HepG2 (cell line): ENCODE measurements around the gene TEKT1. TPM values are rescaled to one million over a fixed set of nuclear protein-coding genes. Genes with fewer than 3 reads are reported as not detected.

Experiments
- AGO1 ChIP-seq: fragments of 200-400 bp; formaldehyde crosslinking; IDR thresholded peaks from 2 replicates; pipeline ENCODE4 v1.6.1; 2017; ENCODE audit warnings: mild to moderate bottlenecking, low read depth, low read length, moderate library complexity; ENCODE audit not compliant: poor library complexity, severe bottlenecking
- ELF4 ChIP-seq: sonication (generic); formaldehyde crosslinking; IDR thresholded peaks from 2 replicates; pipeline ENCODE4 v1.5.0; 2020; ENCODE audit warnings: missing genetic modification reagents, mild to moderate bottlenecking, moderate library complexity, borderline replicate concordance
- ESRRA ChIP-seq: sonication (generic); formaldehyde crosslinking; IDR thresholded peaks from 2 replicates; pipeline ENCODE4 v1.5.1; 2020; ENCODE audit warnings: mild to moderate bottlenecking, low read depth, missing genetic modification reagents
- ETV5 ChIP-seq: IDR thresholded peaks from 2 replicates; pipeline ENCODE4 v1.6.1; 2018; ENCODE audit warnings: missing biosample characterization, missing genetic modification reagents, inconsistent platforms, borderline replicate concordance
- FOXO4 ChIP-seq: sonication (generic); formaldehyde crosslinking; conservative IDR thresholded peaks from 2 replicates; pipeline ENCODE4 v1.8.1; 2023; ENCODE audit warnings: missing genetic modification reagents
- HDAC1 ChIP-seq: sonication (generic); formaldehyde crosslinking; IDR thresholded peaks from 2 replicates; pipeline ENCODE4 v1.5.1; 2020; ENCODE audit warnings: mild to moderate bottlenecking, missing genetic modification reagents
- HIVEP1 ChIP-seq: sonication (generic); formaldehyde crosslinking; IDR thresholded peaks from 2 replicates; pipeline ENCODE4 v1.4.0; 2020; ENCODE audit warnings: mild to moderate bottlenecking, missing genetic modification reagents
- HMG20B ChIP-seq: conservative IDR thresholded peaks from 2 replicates; pipeline ENCODE4 v1.6.1; 2016; ENCODE audit warnings: missing genetic modification reagents, missing compliant biosample characterization
- HNF4G ChIP-seq, 2 experiments: sonication (generic) in 1 of 2; formaldehyde crosslinking in 1 of 2; IDR thresholded peaks; 2 replicates each; pipeline versions ENCODE4 v1.4.0 to v1.6.1; 2011 to 2020; ENCODE audit warnings: borderline replicate concordance in 2 of 2, low read depth in 2 of 2, mild to moderate bottlenecking in 2 of 2, low read length in 1 of 2, missing genetic modification reagents in 1 of 2, moderate library complexity in 1 of 2
- PHF20 ChIP-seq: sonication (generic); formaldehyde crosslinking; IDR thresholded peaks from 2 replicates; pipeline ENCODE4 v1.5.0; 2020; ENCODE audit warnings: mild to moderate bottlenecking, missing genetic modification reagents
- RAD21 ChIP-seq: fragments of 450-650 bp; formaldehyde crosslinking; IDR thresholded peaks from 2 replicates; pipeline ENCODE4 v1.5.0; 2020; ENCODE audit warnings: mild to moderate bottlenecking
- SP5 ChIP-seq: IDR thresholded peaks from 2 replicates; pipeline ENCODE4 v1.6.1; 2016; ENCODE audit warnings: low read depth, borderline replicate concordance
- ZNF276 ChIP-seq: sonication (generic); formaldehyde crosslinking; IDR thresholded peaks from 2 replicates; pipeline ENCODE4 v1.4.0; 2020; ENCODE audit warnings: mild to moderate bottlenecking, low read depth, missing genetic modification reagents
- ZNF574 ChIP-seq: sonication (generic); formaldehyde crosslinking; IDR thresholded peaks from 2 replicates; pipeline ENCODE4 v1.4.0; 2020; ENCODE audit warnings: missing genetic modification reagents
- ZNF746 ChIP-seq: sonication (generic); formaldehyde crosslinking; IDR thresholded peaks from 2 replicates; pipeline ENCODE4 v1.8.0; 2022; ENCODE audit warnings: mild to moderate bottlenecking, missing genetic modification reagents
- ZSCAN21 ChIP-seq: sonication (generic); formaldehyde crosslinking; IDR thresholded peaks from 2 replicates; pipeline ENCODE4 v1.8.0; 2022; ENCODE audit warnings: mild to moderate bottlenecking, missing genetic modification reagents, moderate library complexity, borderline replicate concordance
- polyA plus RNA-seq, 8 experiments: library from polyadenylated mRNA; depleted of rRNA in 3 of 8; stranded (reverse) in 7 of 8; unstranded in 1 of 8; fragments of >200 nt; fragmentation: Illumina TruSeq in 4 of 8; extraction: Trizol in 4 of 8; gene quantifications; 2 replicates each; pipeline versions ENCODE4 v1.2.1 to v1.2.3, GENCODE V29; 2011 to 2016; ENCODE audit warnings: low read depth in 4 of 8, missing spikeins in 1 of 8, mixed read lengths in 1 of 8; ENCODE audit not compliant: insufficient read depth in 1 of 8
- total RNA-seq, 5 experiments: library from RNA; depleted of rRNA; stranded (reverse); fragments of >200 nt; fragmentation: Illumina TruSeq; extraction: Trizol; gene quantifications; 2 replicates each; pipeline ENCODE4 v1.2.3, GENCODE V29; 2016; ENCODE audit warnings: low read depth in 1 of 5
- TF ChIP-seq, protein P1 (sequence below): sonication (generic); formaldehyde crosslinking; IDR thresholded peaks from 2 replicates; pipeline ENCODE4 v1.5.0; 2020; ENCODE audit warnings: mild to moderate bottlenecking, missing genetic modification reagents, borderline replicate concordance
- TF ChIP-seq, protein P2 (sequence below): sonication (generic); formaldehyde crosslinking; IDR thresholded peaks from 2 replicates; pipeline ENCODE4 v1.5.0; 2020; ENCODE audit warnings: missing genetic modification reagents

TEKT1 gene
- total and polyA plus RNA-seq, 2 of the 13 experiments (the other 11 are each of a cell fraction or from before 2014, with no cell fraction given) = not detected

DNA sequence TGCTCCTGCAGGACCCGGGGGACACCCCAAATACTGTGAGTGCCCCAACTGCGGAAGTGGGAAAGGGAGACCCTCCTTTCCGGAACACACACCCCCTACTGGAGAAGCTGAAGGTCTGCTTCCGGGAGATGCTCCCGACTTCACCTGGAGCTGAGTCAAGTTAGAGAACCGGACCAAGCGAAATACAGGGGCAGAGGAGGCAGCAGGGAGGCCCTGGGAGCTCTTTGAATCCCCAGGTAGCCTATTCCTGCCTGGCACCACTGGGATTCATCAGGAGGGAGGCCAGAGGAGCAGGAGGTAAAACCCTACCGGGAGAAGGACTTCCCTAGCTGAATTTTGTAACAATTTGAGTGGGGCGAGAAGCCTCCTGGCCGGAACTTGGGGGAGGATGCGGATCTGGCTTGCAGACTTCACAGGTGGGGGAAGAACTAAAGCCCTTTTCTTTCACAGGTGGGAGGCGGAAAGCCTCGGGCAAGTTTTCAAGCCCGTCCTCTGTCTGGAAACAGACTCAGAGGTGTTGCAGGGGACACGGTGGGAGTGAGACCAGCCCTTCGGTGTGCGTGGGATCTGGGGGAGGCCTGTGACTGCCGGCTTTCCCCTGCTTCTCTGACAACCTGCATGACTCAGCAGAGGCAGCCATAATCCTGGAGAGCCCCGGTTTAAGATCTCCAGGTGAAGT lies 22.4 kb upstream of the TEKT1 start (continued):
- TF ChIP-seq FOXO4 (CRISPR knock-in tag) (no peak), PHF20 (CRISPR knock-in tag) (peak; percentile 89), HNF4G (IDR thresholded peaks at IDR 0.05; ENCODE audit: borderline replicate concordance, low read depth, low read length) (no peak), HNF4G (CRISPR knock-in tag; IDR thresholded peaks at IDR 0.05; ENCODE audit: borderline replicate concordance, low read depth) (no peak), HIVEP1 (CRISPR knock-in tag) (peak; percentile 58; the same call in 1 of the 2 replicates), ETV5 (peak; percentile 91), ZNF746 (no peak), AGO1 (no peak), ELF4 (peak; percentile 79; the same call in 1 of the 2 replicates), RAD21 (CRISPR knock-in tag) (0 out of 2 replicates have a peak, but pooled peaks have one; percentile 8), HDAC1 (peak; percentile 57; the same call in 1 of the 2 replicates), SP5 (CRISPR knock-in tag) (no peak), ZNF574 (CRISPR knock-in tag) (peak; percentile 55), ZSCAN21 (CRISPR knock-in tag) (no peak), ZNF276 (CRISPR knock-in tag) (0 out of 2 replicates have a peak, but pooled peaks have one; percentile 51), ESRRA (CRISPR knock-in tag) (0 out of 2 replicates have a peak, but pooled peaks have one; percentile 19), HMG20B (CRISPR knock-in tag) (no peak)
- TF ChIP-seq, protein P1, sequence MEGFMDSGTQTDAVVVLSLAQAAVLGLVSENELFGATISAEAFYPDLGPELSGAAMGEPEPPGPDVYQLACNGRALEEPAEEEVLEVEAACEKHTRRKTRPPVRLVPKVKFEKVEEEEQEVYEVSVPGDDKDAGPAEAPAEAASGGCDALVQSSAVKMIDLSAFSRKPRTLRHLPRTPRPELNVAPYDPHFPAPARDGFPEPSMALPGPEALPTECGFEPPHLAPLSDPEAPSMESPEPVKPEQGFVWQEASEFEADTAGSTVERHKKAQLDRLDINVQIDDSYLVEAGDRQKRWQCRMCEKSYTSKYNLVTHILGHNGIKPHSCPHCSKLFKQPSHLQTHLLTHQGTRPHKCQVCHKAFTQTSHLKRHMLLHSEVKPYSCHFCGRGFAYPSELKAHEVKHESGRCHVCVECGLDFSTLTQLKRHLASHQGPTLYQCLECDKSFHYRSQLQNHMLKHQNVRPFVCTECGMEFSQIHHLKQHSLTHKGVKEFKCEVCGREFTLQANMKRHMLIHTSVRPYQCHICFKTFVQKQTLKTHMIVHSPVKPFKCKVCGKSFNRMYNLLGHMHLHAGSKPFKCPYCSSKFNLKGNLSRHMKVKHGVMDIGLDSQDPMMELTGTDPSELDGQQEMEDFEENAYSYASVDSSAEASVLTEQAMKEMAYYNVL (CRISPR knock-in tag) = 0 out of 2 replicates have a peak, but pooled peaks have one; percentile 33
- TF ChIP-seq, protein P2, sequence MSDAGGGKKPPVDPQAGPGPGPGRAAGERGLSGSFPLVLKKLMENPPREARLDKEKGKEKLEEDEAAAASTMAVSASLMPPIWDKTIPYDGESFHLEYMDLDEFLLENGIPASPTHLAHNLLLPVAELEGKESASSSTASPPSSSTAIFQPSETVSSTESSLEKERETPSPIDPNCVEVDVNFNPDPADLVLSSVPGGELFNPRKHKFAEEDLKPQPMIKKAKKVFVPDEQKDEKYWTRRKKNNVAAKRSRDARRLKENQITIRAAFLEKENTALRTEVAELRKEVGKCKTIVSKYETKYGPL (CRISPR knock-in tag) = no peak
